KMS-11 (cell line): ENCODE measurements around the gene TM4SF1.

Experiments
- H2AFZ ChIP-seq: fragments of 200-600 bp; sonication (generic); 2 replicates; pipeline ENCODE4 v1.6.1; 2016; ENCODE audit warnings: antibody characterized with exemption, mixed run types, low read depth
- H3K27ac ChIP-seq: fragments of 200-600 bp; sonication (generic); 2 replicates; pipeline ENCODE4 v1.6.1; 2016; ENCODE audit warnings: mild to moderate bottlenecking, mixed run types
- H3K27me3 ChIP-seq: fragments of 200-600 bp; sonication (generic); 2 replicates; pipeline ENCODE4 v1.6.1; 2017; ENCODE audit warnings: mild to moderate bottlenecking, low read depth, mixed run types, moderate library complexity; ENCODE audit not compliant: insufficient read depth
- H3K36me3 ChIP-seq: fragments of 200-600 bp; sonication (generic); 2 replicates; pipeline ENCODE4 v1.6.1; 2017; ENCODE audit warnings: mild to moderate bottlenecking, mixed run types; ENCODE audit not compliant: insufficient read depth
- H3K4me1 ChIP-seq: fragments of 200-600 bp; sonication (generic); 2 replicates; pipeline ENCODE4 v1.6.1; 2016; ENCODE audit warnings: mild to moderate bottlenecking, low read depth, mixed run types; ENCODE audit not compliant: poor library complexity, severe bottlenecking
- H3K4me2 ChIP-seq: fragments of 200-600 bp; sonication (generic); 2 replicates; pipeline ENCODE4 v1.7.0; 2016; ENCODE audit warnings: mild to moderate bottlenecking, mixed run types
- H3K4me3 ChIP-seq: fragments of 200-600 bp; sonication (generic); IDR thresholded peaks from 2 replicates; pipeline ENCODE4 v1.6.1; 2017; ENCODE audit warnings: low read depth, low read length, mixed read lengths; ENCODE audit not compliant: insufficient read depth
- H3K79me2 ChIP-seq: fragments of 200-600 bp; sonication (generic); 2 replicates; pipeline ENCODE4 v1.6.1; 2016; ENCODE audit warnings: low read depth, mixed run types; ENCODE audit not compliant: insufficient read depth
- H3K9ac ChIP-seq: fragments of 200-600 bp; sonication (generic); 2 replicates; pipeline ENCODE4 v1.6.1; 2016; ENCODE audit warnings: mild to moderate bottlenecking, mixed run types
- H4K20me1 ChIP-seq: fragments of 200-600 bp; sonication (generic); 2 replicates; pipeline ENCODE4 v1.6.1; 2016; ENCODE audit warnings: mild to moderate bottlenecking, mixed run types; ENCODE audit not compliant: insufficient read depth
- CTCF ChIP-seq: fragments of 200-600 bp; sonication (generic); conservative IDR thresholded peaks from 2 replicates; pipeline ENCODE4 v1.6.1; 2017; ENCODE audit warnings: low read depth, mild to moderate bottlenecking, antibody characterized with exemption, low read length, moderate library complexity, mixed read lengths

Gene TM4SF1

GRCh38 chr3:149396476-149396875 lies 19.0 kb upstream of the TM4SF1 start:
- Histone ChIP-seq H3K36me3 (no peaks in the 10 kb centered on the region), H2AFZ (no peak overlapping the region), H3K27ac (no peak overlapping the region), H3K27me3 (no peaks in the 10 kb centered on the region), H3K4me2 (no peak overlapping the region), H4K20me1 (no peaks in the 10 kb centered on the region), H3K4me1 (no peaks in the 10 kb centered on the region), H3K79me2 (no peaks in the 10 kb centered on the region), H3K9ac (no peak overlapping the region), H3K4me3 (no peak overlapping the region)
- TF ChIP-seq CTCF: no peak

GRCh38 chr3:149395107-149396089 lies 17.9 kb upstream of the TM4SF1 start:
- no peak overlapping the region for H3K27ac ChIP-seq
- TF ChIP-seq CTCF: no peak
- no peaks in the 10 kb centered on the region for H3K4me1 ChIP-seq
- H3K36me3 ChIP-seq: no peaks in the 10 kb centered on the region
- no peaks in the 10 kb centered on the region for H4K20me1 ChIP-seq
- H3K4me2 ChIP-seq: no peak overlapping the region
- no peaks in the 10 kb centered on the region for H3K27me3 ChIP-seq
- H3K9ac ChIP-seq: no peak overlapping the region
- no peaks in the 10 kb centered on the region for H3K79me2 ChIP-seq
- no peak overlapping the region for H2AFZ ChIP-seq
- no peak overlapping the region for H3K4me3 ChIP-seq

- H3K4me1 ChIP-seq: no peaks in the 10 kb centered on the region
- peak; percentile 87 for TF ChIP-seq CTCF
- H3K36me3 ChIP-seq: no peaks in the 10 kb centered on the region
- no peaks in the 10 kb centered on the region for H3K79me2 ChIP-seq
- no peaks in the 10 kb centered on the region for H3K27me3 ChIP-seq
- H3K27ac ChIP-seq: no peak overlapping the region
- no peak overlapping the region for H3K4me2 ChIP-seq
- H2AFZ ChIP-seq: no peak overlapping the region
- H3K9ac ChIP-seq: no peak overlapping the region
- no peaks in the 10 kb centered on the region for H4K20me1 ChIP-seq
- H3K4me3 ChIP-seq: no peak overlapping the region
Observed at GRCh38 chr3:149393345-149394160, 16.1 kb upstream of the TM4SF1 start.

- Histone ChIP-seq H2AFZ (no peak overlapping the region), H3K36me3 (no peaks in the 10 kb centered on the region), H3K27ac (no peak overlapping the region), H4K20me1 (no peaks in the 10 kb centered on the region), H3K79me2 (no peaks in the 10 kb centered on the region), H3K4me3 (no peak overlapping the region), H3K4me1 (no peaks in the 10 kb centered on the region), H3K4me2 (no peak overlapping the region), H3K9ac (no peak overlapping the region), H3K27me3 (no peaks in the 10 kb centered on the region)
- TF ChIP-seq CTCF: no peak
Observed at GRCh38 chr3:149391960-149392359, 14.5 kb upstream of the TM4SF1 start.
